Mammary epithelial cell (primary cell): ENCODE measurements around the gene NUDT2.
"Not testable (repeated sequence)": the region's sequence is repeated elsewhere in the genome, so short reads cannot be mapped to it uniquely, and the experiment has no call there.

ENCODE experiments used
- EZH2 ChIP-seq: IDR thresholded peaks from 2 replicates; pipeline ENCODE4 v1.6.1; 2012; ENCODE audit warnings: low read length, inconsistent platforms, borderline replicate concordance
- TF ChIP-seq, protein P1 (sequence below), 2 donors: IDR thresholded peaks in 1 of 2; conservative IDR thresholded peaks in 1 of 2; 2 replicates each; pipeline ENCODE4 v1.5.1; 2011 to 2012; ENCODE audit warnings: inconsistent platforms in 2 of 2, low read length in 2 of 2, mild to moderate bottlenecking in 2 of 2, control low read depth in 1 of 2, low read depth in 1 of 2; ENCODE audit not compliant: insufficient read depth in 1 of 2; ENCODE audit errors: extremely low read depth in 1 of 2

DNA sequence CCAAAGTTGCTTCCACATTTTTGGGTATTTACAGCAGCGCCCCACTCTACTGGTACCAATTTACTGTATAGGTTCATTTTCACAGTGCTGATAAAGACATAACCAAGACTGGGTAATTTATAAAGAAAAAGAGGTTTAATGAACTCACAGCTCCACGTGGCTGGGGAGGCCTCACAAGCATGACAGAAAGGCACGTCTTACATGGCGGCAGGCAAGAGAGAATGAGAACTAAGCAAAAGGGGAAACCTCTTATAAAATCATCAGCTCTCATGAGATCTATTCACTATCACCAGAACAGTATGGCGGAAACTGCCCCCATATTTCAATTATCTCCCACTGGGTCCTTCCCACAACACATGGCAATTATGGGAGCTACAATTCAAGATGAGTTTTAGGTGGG, 39.4 kb downstream of the NUDT2 start:
- TF ChIP-seq, protein P1, sequence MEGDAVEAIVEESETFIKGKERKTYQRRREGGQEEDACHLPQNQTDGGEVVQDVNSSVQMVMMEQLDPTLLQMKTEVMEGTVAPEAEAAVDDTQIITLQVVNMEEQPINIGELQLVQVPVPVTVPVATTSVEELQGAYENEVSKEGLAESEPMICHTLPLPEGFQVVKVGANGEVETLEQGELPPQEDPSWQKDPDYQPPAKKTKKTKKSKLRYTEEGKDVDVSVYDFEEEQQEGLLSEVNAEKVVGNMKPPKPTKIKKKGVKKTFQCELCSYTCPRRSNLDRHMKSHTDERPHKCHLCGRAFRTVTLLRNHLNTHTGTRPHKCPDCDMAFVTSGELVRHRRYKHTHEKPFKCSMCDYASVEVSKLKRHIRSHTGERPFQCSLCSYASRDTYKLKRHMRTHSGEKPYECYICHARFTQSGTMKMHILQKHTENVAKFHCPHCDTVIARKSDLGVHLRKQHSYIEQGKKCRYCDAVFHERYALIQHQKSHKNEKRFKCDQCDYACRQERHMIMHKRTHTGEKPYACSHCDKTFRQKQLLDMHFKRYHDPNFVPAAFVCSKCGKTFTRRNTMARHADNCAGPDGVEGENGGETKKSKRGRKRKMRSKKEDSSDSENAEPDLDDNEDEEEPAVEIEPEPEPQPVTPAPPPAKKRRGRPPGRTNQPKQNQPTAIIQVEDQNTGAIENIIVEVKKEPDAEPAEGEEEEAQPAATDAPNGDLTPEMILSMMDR (conservative IDR thresholded peaks at IDR 0.05 in 1 of 2, IDR thresholded peaks at IDR 0.05 in 1 of 2; ENCODE audit: extremely low read depth in 1 of 2, insufficient read depth in 1 of 2, low read depth in 1 of 2, low read length in 2 of 2) = not testable (repeated sequence)
- TF ChIP-seq EZH2 = not testable (repeated sequence)
